ENCODE measurements around the gene KCNMB2. TPM values are rescaled to one million over a fixed set of nuclear protein-coding genes. Genes with fewer than 3 reads are reported as not detected.

KCNMB2 gene
- polyA plus RNA-seq: under 1 TPM; 0.05 to 0.08 TPM

DNA sequence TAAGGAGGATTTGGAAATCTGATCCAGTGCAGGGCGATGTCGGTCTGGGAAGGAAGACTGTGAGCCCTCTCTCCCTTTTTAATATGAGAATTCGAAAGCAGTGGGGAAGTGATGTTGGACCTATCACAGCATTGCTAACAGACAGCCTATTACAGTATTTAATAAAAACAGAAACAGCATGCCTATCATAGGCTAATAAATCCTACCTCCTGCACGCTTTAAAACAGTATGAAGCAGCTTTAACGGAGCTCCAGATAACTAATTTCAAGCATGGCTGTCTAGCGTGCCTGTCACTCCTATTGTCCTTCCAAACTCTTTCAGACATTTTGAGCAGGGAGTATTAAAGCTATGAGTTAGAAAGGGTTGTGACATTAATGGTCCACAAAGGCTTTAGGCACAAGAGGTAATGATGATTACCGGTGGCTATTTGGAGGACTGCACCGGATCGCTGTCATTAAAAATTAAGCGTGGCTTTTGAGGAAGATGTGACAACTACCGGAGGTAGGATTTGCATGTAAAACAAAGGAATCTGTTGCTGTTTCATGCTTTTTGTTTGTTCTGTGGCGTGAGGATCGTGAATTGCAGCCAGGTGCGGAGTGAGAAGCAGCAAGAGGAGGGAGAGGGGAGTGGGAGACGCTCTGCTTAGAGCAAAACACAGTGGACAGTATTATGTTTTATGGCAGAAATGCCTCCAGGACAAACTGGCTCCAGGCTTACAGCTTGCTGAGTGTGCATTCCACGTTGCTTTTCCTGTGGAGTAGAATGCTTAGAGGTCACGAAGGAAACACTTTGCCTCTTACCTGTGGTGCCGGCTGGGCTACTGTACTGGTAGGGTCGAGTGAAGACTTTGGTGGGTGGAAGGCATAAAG lies at the start of gene KCNMB2:
Gene KCNMB2 (plus strand): TSS at position 226 of the 869 bp plus-strand sequence.
- Histone ChIP-seq H3K9me3 (ENCODE audit: control insufficient read depth in 2 of 2, insufficient read depth in 1 of 2, low read depth in 1 of 2, low read length in 1 of 2) (no peaks in the 10 kb centered on the region), H3K4me1 (ENCODE audit: control insufficient read depth in 2 of 2, insufficient read depth in 2 of 2, low read length in 1 of 2) (no peaks in the 10 kb centered on the region), H3K4me3 (ENCODE audit: low read depth in 1 of 2, low read length in 2 of 2) (peak within 1 kb of the TSS; percentile 25 to 36), H3K27me3 (ENCODE audit: control insufficient read depth in 1 of 2, insufficient read depth in 2 of 2, low read length in 2 of 2) (no peaks in the 10 kb centered on the region), H3K27ac (ENCODE audit: low read depth in 2 of 2, low read length in 1 of 2) (no peak within 1 kb of the TSS), H3K36me3 (ENCODE audit: control insufficient read depth in 2 of 2, insufficient read depth in 2 of 2, low read length in 1 of 2) (no peaks in the 10 kb centered on the region)
- WGBS, 2 donors: 5 to 9% methylated on average over 19 of the region's 19 CpGs

GRCh38 chr3:178486903-178487302 lies 49.3 kb upstream of the KCNMB2 start:
- Histone ChIP-seq H3K4me3 (ENCODE audit: low read depth in 1 of 2, low read length in 2 of 2) (no peak overlapping the region), H3K4me1 (ENCODE audit: control insufficient read depth in 2 of 2, insufficient read depth in 2 of 2, low read length in 1 of 2) (no peaks in the 10 kb centered on the region), H3K27me3 (ENCODE audit: control insufficient read depth in 1 of 2, insufficient read depth in 2 of 2, low read length in 2 of 2) (no peaks in the 10 kb centered on the region), H3K9me3 (ENCODE audit: control insufficient read depth in 2 of 2, insufficient read depth in 1 of 2, low read depth in 1 of 2, low read length in 1 of 2) (no peaks in the 10 kb centered on the region), H3K27ac (ENCODE audit: low read depth in 2 of 2, low read length in 1 of 2) (no peak overlapping the region), H3K36me3 (ENCODE audit: control insufficient read depth in 2 of 2, insufficient read depth in 2 of 2, low read length in 1 of 2) (no peaks in the 10 kb centered on the region)

DNA sequence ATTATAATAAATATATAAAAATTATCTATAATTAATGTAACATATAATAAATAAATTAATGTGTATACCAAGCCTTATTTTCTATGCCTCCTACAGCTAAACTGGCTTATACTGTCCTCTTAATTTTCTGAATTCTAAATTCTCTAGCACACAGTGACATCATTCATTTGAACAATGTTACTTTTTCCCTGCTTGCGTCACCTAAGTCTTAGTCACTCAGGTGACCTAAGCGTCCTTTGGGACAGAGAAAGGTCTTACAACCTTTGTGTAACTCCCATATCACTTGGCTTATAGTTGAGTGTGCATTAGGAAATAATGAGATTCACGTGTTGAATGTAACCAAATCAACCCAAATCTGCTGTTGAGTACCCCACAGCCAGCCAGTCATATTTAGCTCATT lies 48.5 kb upstream of the KCNMB2 start:
- Histone ChIP-seq H3K27me3 (ENCODE audit: control insufficient read depth in 1 of 2, insufficient read depth in 2 of 2, low read length in 2 of 2) (no peaks in the 10 kb centered on the region), H3K4me1 (ENCODE audit: control insufficient read depth in 2 of 2, insufficient read depth in 2 of 2, low read length in 1 of 2) (no peaks in the 10 kb centered on the region), H3K36me3 (ENCODE audit: control insufficient read depth in 2 of 2, insufficient read depth in 2 of 2, low read length in 1 of 2) (no peaks in the 10 kb centered on the region), H3K9me3 (ENCODE audit: control insufficient read depth in 2 of 2, insufficient read depth in 1 of 2, low read depth in 1 of 2, low read length in 1 of 2) (no peaks in the 10 kb centered on the region), H3K27ac (ENCODE audit: low read depth in 2 of 2, low read length in 1 of 2) (no peak overlapping the region), H3K4me3 (ENCODE audit: low read depth in 1 of 2, low read length in 2 of 2) (no peak overlapping the region)
- 81 to 85% methylated on average over 3 of the region's 3 CpGs for WGBS, 2 donors

DNA sequence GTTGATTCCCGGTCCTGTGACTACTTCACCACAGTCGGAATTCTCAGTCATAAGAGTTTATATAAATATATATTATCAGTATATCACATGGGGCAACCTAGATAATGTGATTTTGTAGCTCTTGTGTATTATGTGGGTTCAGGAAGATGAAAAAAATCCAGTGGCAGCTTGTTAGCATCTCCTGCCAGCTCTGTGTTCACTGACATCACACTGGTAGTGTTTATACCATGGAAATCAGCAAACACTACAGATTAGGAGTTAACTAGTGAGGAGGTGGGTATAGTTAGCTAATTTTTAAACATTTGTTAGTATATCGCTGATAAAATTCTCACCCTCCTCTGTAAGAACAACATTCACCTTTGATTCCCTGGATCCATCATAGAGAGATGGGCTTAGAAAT lies 44.5 kb upstream of the KCNMB2 start:
- H3K27ac ChIP-seq (ENCODE audit: low read depth in 2 of 2, low read length in 1 of 2): no peak overlapping the region
- no peak overlapping the region for H3K4me3 ChIP-seq (ENCODE audit: low read depth in 1 of 2, low read length in 2 of 2)
- no peaks in the 10 kb centered on the region for H3K4me1 ChIP-seq (ENCODE audit: control insufficient read depth in 2 of 2, insufficient read depth in 2 of 2, low read length in 1 of 2)
- WGBS, 2 donors: 78 to 91% methylated on average over 3 of the region's 3 CpGs
- no peaks in the 10 kb centered on the region for H3K27me3 ChIP-seq (ENCODE audit: control insufficient read depth in 1 of 2, insufficient read depth in 2 of 2, low read length in 2 of 2)
- H3K9me3 ChIP-seq (ENCODE audit: control insufficient read depth in 2 of 2, insufficient read depth in 1 of 2, low read depth in 1 of 2, low read length in 1 of 2): peaks cover 0 to 4% of the 10 kb centered on the region in 2 donors
- no peaks in the 10 kb centered on the region for H3K36me3 ChIP-seq (ENCODE audit: control insufficient read depth in 2 of 2, insufficient read depth in 2 of 2, low read length in 1 of 2)

DNA sequence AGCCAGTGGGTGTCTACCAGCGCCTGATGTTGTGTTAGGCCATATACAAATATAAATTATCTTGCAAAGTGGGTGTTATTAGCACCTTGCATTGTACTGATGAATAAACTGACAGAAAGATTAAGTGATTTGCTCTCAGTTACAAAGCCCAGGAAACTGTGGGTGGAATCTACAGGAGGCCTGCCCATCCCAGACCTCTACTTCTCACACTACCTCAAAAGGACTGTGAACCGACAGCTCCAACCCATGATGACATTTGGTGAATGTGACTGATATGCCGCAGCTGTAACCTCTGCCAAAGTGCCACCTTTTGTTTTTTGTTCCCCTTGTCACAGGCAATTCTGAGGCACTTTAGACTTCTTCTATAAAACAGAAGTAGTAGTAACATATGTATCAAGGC lies 43.7 kb upstream of the KCNMB2 start:
- Histone ChIP-seq H3K4me1 (ENCODE audit: control insufficient read depth in 2 of 2, insufficient read depth in 2 of 2, low read length in 1 of 2) (no peaks in the 10 kb centered on the region), H3K27ac (ENCODE audit: low read depth in 2 of 2, low read length in 1 of 2) (no peak overlapping the region), H3K9me3 (ENCODE audit: control insufficient read depth in 2 of 2, insufficient read depth in 1 of 2, low read depth in 1 of 2, low read length in 1 of 2) (peaks cover 0 to 5% of the 10 kb centered on the region in 2 donors), H3K4me3 (ENCODE audit: low read depth in 1 of 2, low read length in 2 of 2) (no peak overlapping the region), H3K27me3 (ENCODE audit: control insufficient read depth in 1 of 2, insufficient read depth in 2 of 2, low read length in 2 of 2) (no peaks in the 10 kb centered on the region), H3K36me3 (ENCODE audit: control insufficient read depth in 2 of 2, insufficient read depth in 2 of 2, low read length in 1 of 2) (no peaks in the 10 kb centered on the region)
- 54 to 58% methylated on average over 3 of the region's 3 CpGs for WGBS, 2 donors

- H3K36me3 ChIP-seq (ENCODE audit: control insufficient read depth in 2 of 2, insufficient read depth in 2 of 2, low read length in 1 of 2): no peaks in the 10 kb centered on the region
- H3K4me3 ChIP-seq (ENCODE audit: low read depth in 1 of 2, low read length in 2 of 2): no peak overlapping the region
- H3K9me3 ChIP-seq (ENCODE audit: control insufficient read depth in 2 of 2, insufficient read depth in 1 of 2, low read depth in 1 of 2, low read length in 1 of 2): peaks cover 0 to 5% of the 10 kb centered on the region in 2 donors
- no peak overlapping the region for H3K27ac ChIP-seq (ENCODE audit: low read depth in 2 of 2, low read length in 1 of 2)
- H3K27me3 ChIP-seq (ENCODE audit: control insufficient read depth in 1 of 2, insufficient read depth in 2 of 2, low read length in 2 of 2): no peaks in the 10 kb centered on the region
- 73 to 74% methylated on average over 6 of the region's 6 CpGs for WGBS, 2 donors
- H3K4me1 ChIP-seq (ENCODE audit: control insufficient read depth in 2 of 2, insufficient read depth in 2 of 2, low read length in 1 of 2): no peaks in the 10 kb centered on the region
Measured at GRCh38 chr3:178494386-178494785, 41.9 kb upstream of the KCNMB2 start.

- Histone ChIP-seq H3K4me1 (ENCODE audit: control insufficient read depth in 2 of 2, insufficient read depth in 2 of 2, low read length in 1 of 2) (no peaks in the 10 kb centered on the region), H3K4me3 (ENCODE audit: low read depth in 1 of 2, low read length in 2 of 2) (no peak overlapping the region)
- WGBS, 2 donors: 93 to 99% methylated on average over 1 of the region's 1 CpG
Measured at GRCh38 chr3:178496911-178497310, 39.3 kb upstream of the KCNMB2 start.

GRCh38 chr3:178498871-178499270 lies 37.4 kb upstream of the KCNMB2 start:
- H3K27ac ChIP-seq (ENCODE audit: low read depth in 2 of 2, low read length in 1 of 2): no peak overlapping the region
- H3K9me3 ChIP-seq (ENCODE audit: control insufficient read depth in 2 of 2, insufficient read depth in 1 of 2, low read depth in 1 of 2, low read length in 1 of 2): peaks cover 0 to 5% of the 10 kb centered on the region in 2 donors
- H3K4me3 ChIP-seq (ENCODE audit: low read depth in 1 of 2, low read length in 2 of 2): no peak overlapping the region
- H3K27me3 ChIP-seq (ENCODE audit: control insufficient read depth in 1 of 2, insufficient read depth in 2 of 2, low read length in 2 of 2): no peaks in the 10 kb centered on the region
- no peaks in the 10 kb centered on the region for H3K36me3 ChIP-seq (ENCODE audit: control insufficient read depth in 2 of 2, insufficient read depth in 2 of 2, low read length in 1 of 2)
- WGBS, 2 donors: 28 to 43% methylated on average over 2 of the region's 2 CpGs
- H3K4me1 ChIP-seq (ENCODE audit: control insufficient read depth in 2 of 2, insufficient read depth in 2 of 2, low read length in 1 of 2): no peaks in the 10 kb centered on the region

More at GRCh38 chr3:178496911-178497310, 39.3 kb upstream of the KCNMB2 start:
- no peaks in the 10 kb centered on the region for H3K27me3 ChIP-seq (ENCODE audit: control insufficient read depth in 1 of 2, insufficient read depth in 2 of 2, low read length in 2 of 2)
- H3K36me3 ChIP-seq (ENCODE audit: control insufficient read depth in 2 of 2, insufficient read depth in 2 of 2, low read length in 1 of 2): no peaks in the 10 kb centered on the region
- peaks cover 0 to 5% of the 10 kb centered on the region in 2 donors for H3K9me3 ChIP-seq (ENCODE audit: control insufficient read depth in 2 of 2, insufficient read depth in 1 of 2, low read depth in 1 of 2, low read length in 1 of 2)
- H3K27ac ChIP-seq (ENCODE audit: low read depth in 2 of 2, low read length in 1 of 2): no peak overlapping the region

- Histone ChIP-seq H3K4me3 (ENCODE audit: low read depth in 1 of 2, low read length in 2 of 2) (no peak overlapping the region), H3K36me3 (ENCODE audit: control insufficient read depth in 2 of 2, insufficient read depth in 2 of 2, low read length in 1 of 2) (no peaks in the 10 kb centered on the region), H3K27ac (ENCODE audit: low read depth in 2 of 2, low read length in 1 of 2) (no peak overlapping the region), H3K27me3 (ENCODE audit: control insufficient read depth in 1 of 2, insufficient read depth in 2 of 2, low read length in 2 of 2) (no peaks in the 10 kb centered on the region), H3K9me3 (ENCODE audit: control insufficient read depth in 2 of 2, insufficient read depth in 1 of 2, low read depth in 1 of 2, low read length in 1 of 2) (peaks cover 0 to 5% of the 10 kb centered on the region in 2 donors), H3K4me1 (ENCODE audit: control insufficient read depth in 2 of 2, insufficient read depth in 2 of 2, low read length in 1 of 2) (no peaks in the 10 kb centered on the region)
- WGBS, 2 donors: 90 to 92% methylated on average over 9 of the region's 9 CpGs
Measured at GRCh38 chr3:178500631-178501030, 35.6 kb upstream of the KCNMB2 start.

DNA sequence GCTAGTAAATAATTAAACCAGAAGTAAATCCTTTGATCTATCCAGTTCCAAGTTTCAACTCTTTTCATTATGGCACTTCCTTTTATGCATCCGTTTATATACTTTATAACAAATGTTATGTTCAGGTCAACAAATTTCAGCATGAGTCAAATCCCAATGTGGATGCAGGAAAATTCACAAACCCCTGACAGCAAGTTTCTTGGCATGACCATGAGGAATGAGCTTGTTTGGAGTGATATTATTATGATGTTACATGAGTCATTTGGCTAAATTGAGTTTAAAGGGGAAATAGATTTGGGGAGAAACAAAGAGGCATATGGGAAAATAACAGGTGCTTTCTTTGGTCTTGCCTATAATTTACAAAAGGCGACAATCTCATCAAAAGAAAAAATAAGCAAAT lies 32.1 kb upstream of the KCNMB2 start:
- Histone ChIP-seq H3K9me3 (ENCODE audit: control insufficient read depth in 2 of 2, insufficient read depth in 1 of 2, low read depth in 1 of 2, low read length in 1 of 2) (no peaks in the 10 kb centered on the region), H3K27ac (ENCODE audit: low read depth in 2 of 2, low read length in 1 of 2) (no peak overlapping the region), H3K36me3 (ENCODE audit: control insufficient read depth in 2 of 2, insufficient read depth in 2 of 2, low read length in 1 of 2) (no peaks in the 10 kb centered on the region), H3K27me3 (ENCODE audit: control insufficient read depth in 1 of 2, insufficient read depth in 2 of 2, low read length in 2 of 2) (no peaks in the 10 kb centered on the region), H3K4me3 (ENCODE audit: low read depth in 1 of 2, low read length in 2 of 2) (no peak overlapping the region), H3K4me1 (ENCODE audit: control insufficient read depth in 2 of 2, insufficient read depth in 2 of 2, low read length in 1 of 2) (no peaks in the 10 kb centered on the region)
- WGBS, 2 donors: 40 to 67% methylated on average over 2 of the region's 2 CpGs
